IMR-90 (cell line): ENCODE results near the gene KRT6B. TPM values are rescaled to one million over a fixed set of nuclear protein-coding genes. Genes with fewer than 3 reads are reported as not detected.

Experiments used
- ATAC-seq: fragments of 200-7000 bp; cut with Tn5 transposase; 2 replicates; pipeline ENCODE4 v1.9.1; 2020; ENCODE audit warnings: low read depth, mild to moderate bottlenecking, moderate library complexity
- BruUV-seq: library from RNA; stranded (reverse); fragments of 400-500 nt; replicated peaks from 2 replicates; lab custom pipeline; 2021; lab: Mats Ljungman, UMichigan
- CTCF ChIA-PET: fragments of 300-600 bp; formaldehyde crosslinking; extraction: SDS; loops from one replicate; lab custom pipeline; 2021; ENCODE audit warnings: antibody characterized with exemption; lab: Yijun Ruan, JAX
- POLR2A ChIA-PET: fragments of 300-600 bp; sonication (Branson Sonifier 250); formaldehyde crosslinking; loops from one replicate; lab custom pipeline; 2022; ENCODE audit warnings: antibody characterized with exemption; ENCODE audit not compliant: unreplicated experiment; lab: Charles Lee
- DNase-seq: peaks from one replicate; pipeline ENCODE4 v3.0.0; 2013
- H2AFZ ChIP-seq: replicated peaks from 2 replicates; pipeline ENCODE3; 2013; ENCODE audit warnings: low read length, mild to moderate bottlenecking; ENCODE audit not compliant: poor library complexity
- H2AK5ac ChIP-seq: 2 replicates; pipeline ENCODE4 v1.6.1; 2013; ENCODE audit warnings: low read depth, low read length, inconsistent platforms
- H2AK9ac ChIP-seq: replicated peaks from 2 replicates; pipeline ENCODE3; 2013; ENCODE audit warnings: mild to moderate bottlenecking, low read depth, low read length, moderate library complexity; ENCODE audit not compliant: poor library complexity
- H2BK120ac ChIP-seq: 2 replicates; pipeline ENCODE4 v1.6.1; 2013; ENCODE audit warnings: low read depth, low read length, inconsistent platforms
- H2BK15ac ChIP-seq: 3 replicates; pipeline ENCODE4 v1.6.1; 2013; ENCODE audit warnings: low read depth, low read length, inconsistent platforms
- H2BK20ac ChIP-seq: 2 replicates; pipeline ENCODE4 v1.6.1; 2013; ENCODE audit warnings: low read depth, mild to moderate bottlenecking, inconsistent platforms, low read length, moderate library complexity
- H2BK5ac ChIP-seq: 2 replicates; pipeline ENCODE4 v1.6.1; 2013; ENCODE audit warnings: mild to moderate bottlenecking, low read depth, low read length, inconsistent platforms; ENCODE audit not compliant: poor library complexity, severe bottlenecking
- H3K14ac ChIP-seq: replicated peaks from 2 replicates; pipeline ENCODE4 v1.6.1; 2013; ENCODE audit warnings: low read depth, low read length, inconsistent platforms
- H3K18ac ChIP-seq: 2 replicates; pipeline ENCODE4 v1.6.1; 2013; ENCODE audit warnings: low read depth, low read length, control low read depth
- H3K23ac ChIP-seq: 2 replicates; pipeline ENCODE4 v1.6.1; 2013; ENCODE audit warnings: low read depth, low read length, inconsistent platforms
- H3K27ac ChIP-seq: 2 replicates; pipeline ENCODE4 v1.5.1; 2013; ENCODE audit warnings: mild to moderate bottlenecking, control low read depth, low read length; ENCODE audit not compliant: insufficient read depth
- H3K27me3 ChIP-seq: 2 replicates; pipeline ENCODE4 v1.6.1; 2013; ENCODE audit warnings: low read length; ENCODE audit not compliant: control insufficient read depth, insufficient read depth
- H3K36me3 ChIP-seq: 2 replicates; pipeline ENCODE4 v1.6.1; 2013; ENCODE audit warnings: low read length, mixed read lengths; ENCODE audit not compliant: control insufficient read depth, insufficient read depth
- H3K4ac ChIP-seq: 2 replicates; pipeline ENCODE4 v1.6.1; 2013; ENCODE audit warnings: low read depth, low read length, inconsistent platforms
- H3K4me1 ChIP-seq: 2 replicates; pipeline ENCODE4 v1.6.1; 2013; ENCODE audit warnings: low read length, mixed read lengths; ENCODE audit not compliant: control insufficient read depth, insufficient read depth
- H3K4me2 ChIP-seq: 2 replicates; pipeline ENCODE4 v1.6.1; 2013; ENCODE audit warnings: low read depth, mild to moderate bottlenecking, control low read depth, low read length, moderate library complexity
- H3K4me3 ChIP-seq: 2 replicates; pipeline ENCODE4 v1.5.1; 2013; ENCODE audit warnings: low read depth, mild to moderate bottlenecking, control low read depth, low read length, moderate library complexity; ENCODE audit not compliant: insufficient read depth
- H3K56ac ChIP-seq: 2 replicates; pipeline ENCODE4 v1.6.1; 2013; ENCODE audit warnings: low read length, inconsistent platforms; ENCODE audit not compliant: insufficient read depth; ENCODE audit errors: extremely low read depth
- H3K79me1 ChIP-seq, 2 experiments: 2 replicates each; pipeline ENCODE4 v1.6.1; 2013; ENCODE audit warnings: low read length in 2 of 2, inconsistent platforms in 1 of 2, low read depth in 1 of 2
- H3K9ac ChIP-seq: 2 replicates; pipeline ENCODE4 v1.6.1; 2013; ENCODE audit warnings: low read depth, low read length, control low read depth
- H3K9me1 ChIP-seq: 2 replicates; pipeline ENCODE4 v1.6.1; 2013; ENCODE audit warnings: low read length, inconsistent platforms; ENCODE audit not compliant: insufficient read depth
- H3K9me3 ChIP-seq: 2 replicates; pipeline ENCODE4 v1.6.1; 2013; ENCODE audit warnings: low read length; ENCODE audit not compliant: control insufficient read depth, insufficient read depth
- H4K20me1 ChIP-seq: 2 replicates; pipeline ENCODE4 v1.6.1; 2013; ENCODE audit warnings: low read length, inconsistent platforms; ENCODE audit not compliant: insufficient read depth
- H4K5ac ChIP-seq: 2 replicates; pipeline ENCODE4 v1.6.1; 2013; ENCODE audit warnings: mild to moderate bottlenecking, low read depth, low read length, control low read depth
- H4K8ac ChIP-seq, 2 experiments: 2 replicates each; pipeline ENCODE4 v1.6.1; 2013; ENCODE audit warnings: low read depth in 2 of 2, low read length in 2 of 2, control low read depth in 1 of 2, inconsistent platforms in 1 of 2
- H4K91ac ChIP-seq: 2 replicates; pipeline ENCODE4 v1.6.1; 2013; ENCODE audit warnings: low read depth, low read length, inconsistent platforms; ENCODE audit not compliant: insufficient read depth
- BHLHE40 ChIP-seq: fragments of 150-350 bp; IDR thresholded peaks from 2 replicates; pipeline ENCODE4 v1.6.1; 2016; ENCODE audit warnings: mild to moderate bottlenecking, low read depth, low read length
- CEBPB ChIP-seq: IDR thresholded peaks from 2 replicates; pipeline ENCODE4 v1.6.1; 2012; ENCODE audit warnings: low read depth, low read length, improper control_type of control experiment
- CHD1 ChIP-seq: IDR thresholded peaks from 2 replicates; pipeline ENCODE4 v1.6.1; 2012; ENCODE audit warnings: low read depth, low read length, improper control_type of control experiment
- CTCF ChIP-seq: conservative IDR thresholded peaks from 2 replicates; pipeline ENCODE4 v1.5.1; 2012; ENCODE audit warnings: mild to moderate bottlenecking, low read depth, low read length, improper control_type of control experiment
- MXI1 ChIP-seq: IDR thresholded peaks from 2 replicates; pipeline ENCODE4 v1.6.1; 2012; ENCODE audit warnings: low read depth, mild to moderate bottlenecking, low read length, moderate library complexity, borderline replicate concordance
- POLR2A ChIP-seq: IDR thresholded peaks from 2 replicates; pipeline ENCODE4 v1.6.1; 2012; ENCODE audit warnings: mild to moderate bottlenecking, low read depth, low read length
- RFX5 ChIP-seq: IDR thresholded peaks from 2 replicates; pipeline ENCODE4 v1.8.0; 2012; ENCODE audit warnings: low read depth, mild to moderate bottlenecking, low read length, moderate library complexity
- SMC3 ChIP-seq: fragments of 150-350 bp; IDR thresholded peaks from 2 replicates; pipeline ENCODE4 v1.6.1; 2016; ENCODE audit warnings: low read depth, mild to moderate bottlenecking, antibody characterized with exemption, low read length, moderate library complexity
- WGBS, 2 experiments: methylation state at CpG; one replicate each; pipeline versions ENCODE4 v1.1.5 to v1.1.7; 2013; ENCODE audit warnings: missing lambda C conversion rate in 2 of 2; ENCODE audit not compliant: insufficient read length in 1 of 2; ENCODE audit errors: extremely low coverage in 2 of 2; 5-methylcytosine and 5-hydroxymethylcytosine counted together
- dilution Hi-C: fragments of 300-500 bp; cut with HindIII; formaldehyde crosslinking; loops from one replicate; pipeline ENCODE4 v1.14.3; 2018; ENCODE audit warnings: low sequenced_read_pairs; ENCODE audit not compliant: unreplicated experiment
- in situ Hi-C: fragments of 300-500 bp; cut with MboI; formaldehyde crosslinking; loops from 3 replicates; pipeline ENCODE4 v1.14.3; 2019; ENCODE audit warnings: low sequenced_read_pairs, inconsistent platforms, mixed read lengths
- intact Hi-C: fragments of 100-400 bp; cut with micrococcal nuclease; formaldehyde crosslinking; loops from 2 replicates; pipeline ENCODE4 v1.10.0; 2022
- polyA plus RNA-seq, 3 experiments: library from polyadenylated mRNA; depleted of rRNA; stranded (reverse); fragments of >200 nt; gene quantifications; 2 replicates each; pipeline ENCODE4 v1.2.3, GENCODE V29; 2012; ENCODE audit warnings: low replicate concordance in 1 of 3
- total RNA-seq: library from RNA; depleted of rRNA; stranded (reverse); fragments of >200 nt; gene quantifications from 2 replicates; pipeline ENCODE4 v1.2.3, GENCODE V29; 2012
- TF ChIP-seq, protein P1 (sequence below): fragments of 150-350 bp; IDR thresholded peaks from 2 replicates; pipeline ENCODE4 v1.6.1; 2017; ENCODE audit warnings: mild to moderate bottlenecking, antibody characterized with exemption, low read length, low read depth

Gene KRT6B
- total and polyA plus RNA-seq, 2 of the 4 experiments (the other 2 are of a cell fraction) = not detected

GRCh38 chr12:52439845-52440244, 12.1 kb downstream of the KRT6B start:
- Histone ChIP-seq H4K20me1 (no peaks in the 10 kb centered on the region), H3K9me3 (no peaks in the 10 kb centered on the region), H3K27me3 (peaks cover 6% of the 10 kb centered on the region; the same call in 1 of the 2 replicates), H4K5ac (no peak overlapping the region), H2BK120ac (no peak overlapping the region), H3K9ac (no peak overlapping the region), H3K56ac (no peak overlapping the region), H2BK15ac (no peak overlapping the region; the same call in 2 of the 3 replicates), H3K4me1 (no peaks in the 10 kb centered on the region; the same call in 1 of the 2 replicates), H2AFZ (no peak overlapping the region), H3K14ac (no peak overlapping the region), H4K8ac (no peak overlapping the region), H2BK5ac (no peak overlapping the region), H3K18ac (no peak overlapping the region), H2AK9ac (no peak overlapping the region), H3K36me3 (no peaks in the 10 kb centered on the region), H3K4me2 (no peak overlapping the region), H3K27ac (no peak overlapping the region), H4K91ac (no peak overlapping the region), H3K23ac (no peak overlapping the region), H3K4ac (no peak overlapping the region), H2BK20ac (no peak overlapping the region), H3K79me1 (no peaks in the 10 kb centered on the region), H2AK5ac (no peak overlapping the region), H3K4me3 (no peak overlapping the region), H3K9me1 (no peaks in the 10 kb centered on the region)
- dilution Hi-C loops (no loop called here), in situ Hi-C loops (no loop called here), intact Hi-C loops (no loop called here)
- WGBS, 2 experiments = no CpG with 5 or more reads among the region's 2 CpGs
- no TSS peak for BruUV-seq
- no peak for TF ChIP-seq CTCF
- no peak for TF ChIP-seq MXI1
- TF ChIP-seq SMC3 = no peak
- TF ChIP-seq, protein P1, sequence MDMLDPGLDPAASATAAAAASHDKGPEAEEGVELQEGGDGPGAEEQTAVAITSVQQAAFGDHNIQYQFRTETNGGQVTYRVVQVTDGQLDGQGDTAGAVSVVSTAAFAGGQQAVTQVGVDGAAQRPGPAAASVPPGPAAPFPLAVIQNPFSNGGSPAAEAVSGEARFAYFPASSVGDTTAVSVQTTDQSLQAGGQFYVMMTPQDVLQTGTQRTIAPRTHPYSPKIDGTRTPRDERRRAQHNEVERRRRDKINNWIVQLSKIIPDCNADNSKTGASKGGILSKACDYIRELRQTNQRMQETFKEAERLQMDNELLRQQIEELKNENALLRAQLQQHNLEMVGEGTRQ = no peak
- TF ChIP-seq CHD1 = no peak
- TF ChIP-seq RFX5 = no peak
- no peak for TF ChIP-seq CEBPB
- no peak for TF ChIP-seq BHLHE40
- no peak for TF ChIP-seq POLR2A
- POLR2A ChIA-PET = no interaction called here
- CTCF ChIA-PET = interaction anchor here (1.0 kb wide), 1 partner anchor 11 kb away, joined by 3 read pairs; no protein-coding TSS in a partner anchor
- no peak for DNase-seq
- no peak for ATAC-seq
